GM23338 (cell line): ENCODE results near the gene CDKAL1. TPM values are rescaled to one million over a fixed set of nuclear protein-coding genes. Genes with fewer than 3 reads are reported as not detected.

Source experiments
- ATAC-seq: fragments of 200-7000 bp; cut with Tn5 transposase; 3 replicates; pipeline ENCODE4 v1.9.1; 2020
- DNase-seq: peaks from one replicate; pipeline ENCODE4 v3.0.0-alpha.2; 2015; ENCODE audit warnings: low spot score
- H2AFZ ChIP-seq: fragments of 200-600 bp; sonication (generic); 2 replicates; pipeline ENCODE4 v1.8.0; 2016; ENCODE audit warnings: antibody characterized with exemption, mild to moderate bottlenecking, moderate library complexity
- H3F3A ChIP-seq: fragments of 200-600 bp; sonication (generic); replicated peaks from 2 replicates; pipeline ENCODE4 v1.8.0; 2017; ENCODE audit warnings: antibody characterized with exemption, mixed run types, low read depth
- H3K27ac ChIP-seq: fragments of 200-600 bp; sonication (generic); 2 replicates; pipeline ENCODE4 v1.6.1; 2016; ENCODE audit warnings: low read depth
- H3K27me3 ChIP-seq: fragments of 200-600 bp; sonication (generic); 2 replicates; pipeline ENCODE4 v1.8.0; 2016; ENCODE audit warnings: mild to moderate bottlenecking, mixed run types, moderate library complexity; ENCODE audit not compliant: insufficient read depth
- H3K36me3 ChIP-seq: fragments of 200-600 bp; sonication (generic); 2 replicates; pipeline ENCODE4 v1.8.0; 2016; ENCODE audit warnings: mild to moderate bottlenecking; ENCODE audit not compliant: insufficient read depth
- H3K4me1 ChIP-seq: fragments of 200-600 bp; sonication (generic); 2 replicates; pipeline ENCODE4 v1.8.0; 2016; ENCODE audit warnings: mild to moderate bottlenecking, moderate library complexity; ENCODE audit not compliant: insufficient read depth
- H3K4me2 ChIP-seq: fragments of 200-600 bp; sonication (generic); 2 replicates; pipeline ENCODE4 v1.7.1; 2017; ENCODE audit warnings: mixed run types
- H3K4me3 ChIP-seq: fragments of 200-600 bp; sonication (generic); 2 replicates; pipeline ENCODE4 v1.6.1; 2016; ENCODE audit warnings: mixed run types
- H3K79me2 ChIP-seq: fragments of 200-600 bp; sonication (generic); replicated peaks from 2 replicates; pipeline ENCODE4 v1.8.0; 2017; ENCODE audit warnings: mild to moderate bottlenecking; ENCODE audit not compliant: insufficient read depth
- H3K9me2 ChIP-seq: fragments of 200-600 bp; sonication (generic); 2 replicates; pipeline ENCODE4 v1.8.0; 2017; ENCODE audit not compliant: insufficient read depth
- H4K20me1 ChIP-seq: fragments of 200-600 bp; sonication (generic); replicated peaks from 2 replicates; pipeline ENCODE4 v1.8.0; 2017; ENCODE audit warnings: mild to moderate bottlenecking; ENCODE audit not compliant: insufficient read depth
- H3K27ac Mint-ChIP-seq: 2 replicates; pipeline ENCODE4 v1.8.0; 2020; ENCODE audit warnings: inconsistent platforms, mild to moderate bottlenecking, moderate library complexity, mixed read lengths
- H3K27me3 Mint-ChIP-seq: 3 replicates; pipeline ENCODE4 v1.8.0; 2022; ENCODE audit warnings: low read depth, mild to moderate bottlenecking, moderate library complexity, mixed read lengths, inconsistent platforms; ENCODE audit not compliant: insufficient read depth, poor library complexity
- H3K36me3 Mint-ChIP-seq: 3 replicates; pipeline ENCODE4 v1.8.0; 2021; ENCODE audit warnings: low read depth, mild to moderate bottlenecking, inconsistent platforms, moderate library complexity, mixed read lengths
- H3K4me1 Mint-ChIP-seq: 3 replicates; pipeline ENCODE4 v1.8.0; 2020; ENCODE audit warnings: mild to moderate bottlenecking, inconsistent platforms, mixed read lengths
- H3K4me3 Mint-ChIP-seq: 3 replicates; pipeline ENCODE4 v1.8.0; 2021; ENCODE audit warnings: moderate library complexity, mild to moderate bottlenecking, inconsistent platforms, mixed read lengths
- H3K9me3 Mint-ChIP-seq: 3 replicates; pipeline ENCODE4 v1.8.0; 2020; ENCODE audit warnings: moderate library complexity, mild to moderate bottlenecking, inconsistent platforms, mixed read lengths
- CREB1 ChIP-seq: fragments of 250-450 bp; sonication (Bioruptor Pico); IDR thresholded peaks from 2 replicates; pipeline ENCODE4 v1.5.0; 2020; ENCODE audit warnings: low read depth, mild to moderate bottlenecking, moderate library complexity
- EZH2 ChIP-seq: fragments of 200-600 bp; sonication (generic); IDR thresholded peaks from one replicate; pipeline ENCODE4 v1.8.0; 2017; ENCODE audit warnings: antibody characterized with exemption, mild to moderate bottlenecking, low read depth; ENCODE audit not compliant: unreplicated experiment
- EZH2phosphoT487 ChIP-seq: fragments of 200-600 bp; sonication (generic); IDR thresholded peaks from one replicate; pipeline ENCODE4 v1.8.1; 2018; ENCODE audit warnings: antibody characterized with exemption; ENCODE audit not compliant: unreplicated experiment
- JUNB ChIP-seq: IDR thresholded peaks from one replicate; pipeline ENCODE4 v1.6.1; 2016; ENCODE audit warnings: antibody characterized with exemption; ENCODE audit not compliant: unreplicated experiment
- NANOG ChIP-seq: IDR thresholded peaks from 2 replicates; pipeline ENCODE4 v1.6.1; 2016; ENCODE audit warnings: antibody characterized with exemption, borderline replicate concordance
- POLR2AphosphoS5 ChIP-seq: IDR thresholded peaks from 2 replicates; pipeline ENCODE4 v1.6.1; 2016; ENCODE audit warnings: antibody characterized with exemption, low read depth
- STAT1 ChIP-seq: IDR thresholded peaks from one replicate; pipeline ENCODE4 v1.6.1; 2016; ENCODE audit warnings: antibody characterized with exemption; ENCODE audit not compliant: unreplicated experiment
- ZNF114 ChIP-seq: fragments of 250-450 bp; sonication (Bioruptor Pico); IDR thresholded peaks from 2 replicates; pipeline ENCODE4 v1.5.0; 2020; ENCODE audit warnings: mild to moderate bottlenecking, moderate library complexity
- ZNF331 ChIP-seq: fragments of 250-450 bp; sonication (Bioruptor Pico); IDR thresholded peaks from 2 replicates; pipeline ENCODE4 v1.5.0; 2020; ENCODE audit warnings: low read depth, mild to moderate bottlenecking, moderate library complexity
- polyA plus RNA-seq: library from polyadenylated mRNA; unstranded; fragments of >200 nt; fragmentation: Nextera tagmentation; extraction: Ambion mirVana; gene quantifications from 2 replicates; pipeline ENCODE4 v1.2.1, GENCODE V29; 2016
- total RNA-seq: library from RNA; depleted of rRNA; stranded (reverse); fragments of >200 nt; shearing (Covaris generic); gene quantifications from 2 replicates; pipeline ENCODE4 v1.2.3, GENCODE V29; 2014
- TF ChIP-seq, protein P1 (sequence below): IDR thresholded peaks from one replicate; pipeline ENCODE4 v1.6.1; 2018; ENCODE audit warnings: antibody characterized with exemption; ENCODE audit not compliant: unreplicated experiment
- TF ChIP-seq, protein P2 (sequence below): IDR thresholded peaks from 2 replicates; pipeline ENCODE4 v1.6.1; 2016; ENCODE audit warnings: antibody characterized with exemption
- TF ChIP-seq, protein P3 (sequence below), 2 experiments: fragments of 200-600 bp in 1 of 2; sonication (generic) in 1 of 2; conservative IDR thresholded peaks; 2 replicates each; pipeline versions ENCODE4 v1.5.1 to v1.6.1; 2016 to 2017; ENCODE audit warnings: antibody characterized with exemption in 2 of 2, low read depth in 2 of 2, mild to moderate bottlenecking in 2 of 2, moderate library complexity in 1 of 2
- TF ChIP-seq, protein P4 (sequence below): fragments of 250-450 bp; sonication (Bioruptor Pico); IDR thresholded peaks from 2 replicates; pipeline ENCODE4 v1.5.0; 2020; ENCODE audit warnings: mild to moderate bottlenecking, moderate library complexity

Gene CDKAL1
- total and polyA plus RNA-seq, 2 experiments from 2014 or later = 17.8 to 35.0 TPM

DNA sequence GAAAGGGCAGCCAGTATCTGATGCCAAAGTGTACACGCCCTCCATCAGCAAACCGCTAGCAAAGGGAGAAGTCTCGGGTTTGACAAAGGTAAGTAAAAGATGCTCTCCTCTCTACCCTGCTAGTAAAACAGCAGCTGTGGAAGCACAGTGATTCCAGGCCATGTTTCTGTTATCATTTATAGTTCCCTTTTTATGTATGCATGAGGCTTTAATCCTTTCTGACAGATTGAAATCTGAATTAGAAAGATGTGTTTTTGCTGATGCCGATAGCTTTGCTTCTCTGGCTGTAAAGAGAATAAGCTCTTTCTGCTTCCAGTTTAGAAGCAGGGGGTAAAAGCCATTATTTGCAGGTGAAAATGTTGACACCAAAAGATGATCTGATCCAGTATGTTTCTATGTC lies 666.9 kb downstream of the CDKAL1 start:
- H3K4me1 Mint-ChIP-seq = peaks cover 37% of the 10 kb centered on the region
- no peaks in the 10 kb centered on the region; the same call in 1 of the 2 replicates for H3K9me2 ChIP-seq
- TF ChIP-seq POLR2AphosphoS5 = no peak
- TF ChIP-seq, protein P1, sequence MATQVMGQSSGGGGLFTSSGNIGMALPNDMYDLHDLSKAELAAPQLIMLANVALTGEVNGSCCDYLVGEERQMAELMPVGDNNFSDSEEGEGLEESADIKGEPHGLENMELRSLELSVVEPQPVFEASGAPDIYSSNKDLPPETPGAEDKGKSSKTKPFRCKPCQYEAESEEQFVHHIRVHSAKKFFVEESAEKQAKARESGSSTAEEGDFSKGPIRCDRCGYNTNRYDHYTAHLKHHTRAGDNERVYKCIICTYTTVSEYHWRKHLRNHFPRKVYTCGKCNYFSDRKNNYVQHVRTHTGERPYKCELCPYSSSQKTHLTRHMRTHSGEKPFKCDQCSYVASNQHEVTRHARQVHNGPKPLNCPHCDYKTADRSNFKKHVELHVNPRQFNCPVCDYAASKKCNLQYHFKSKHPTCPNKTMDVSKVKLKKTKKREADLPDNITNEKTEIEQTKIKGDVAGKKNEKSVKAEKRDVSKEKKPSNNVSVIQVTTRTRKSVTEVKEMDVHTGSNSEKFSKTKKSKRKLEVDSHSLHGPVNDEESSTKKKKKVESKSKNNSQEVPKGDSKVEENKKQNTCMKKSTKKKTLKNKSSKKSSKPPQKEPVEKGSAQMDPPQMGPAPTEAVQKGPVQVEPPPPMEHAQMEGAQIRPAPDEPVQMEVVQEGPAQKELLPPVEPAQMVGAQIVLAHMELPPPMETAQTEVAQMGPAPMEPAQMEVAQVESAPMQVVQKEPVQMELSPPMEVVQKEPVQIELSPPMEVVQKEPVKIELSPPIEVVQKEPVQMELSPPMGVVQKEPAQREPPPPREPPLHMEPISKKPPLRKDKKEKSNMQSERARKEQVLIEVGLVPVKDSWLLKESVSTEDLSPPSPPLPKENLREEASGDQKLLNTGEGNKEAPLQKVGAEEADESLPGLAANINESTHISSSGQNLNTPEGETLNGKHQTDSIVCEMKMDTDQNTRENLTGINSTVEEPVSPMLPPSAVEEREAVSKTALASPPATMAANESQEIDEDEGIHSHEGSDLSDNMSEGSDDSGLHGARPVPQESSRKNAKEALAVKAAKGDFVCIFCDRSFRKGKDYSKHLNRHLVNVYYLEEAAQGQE = no peak
- TF ChIP-seq, protein P2, sequence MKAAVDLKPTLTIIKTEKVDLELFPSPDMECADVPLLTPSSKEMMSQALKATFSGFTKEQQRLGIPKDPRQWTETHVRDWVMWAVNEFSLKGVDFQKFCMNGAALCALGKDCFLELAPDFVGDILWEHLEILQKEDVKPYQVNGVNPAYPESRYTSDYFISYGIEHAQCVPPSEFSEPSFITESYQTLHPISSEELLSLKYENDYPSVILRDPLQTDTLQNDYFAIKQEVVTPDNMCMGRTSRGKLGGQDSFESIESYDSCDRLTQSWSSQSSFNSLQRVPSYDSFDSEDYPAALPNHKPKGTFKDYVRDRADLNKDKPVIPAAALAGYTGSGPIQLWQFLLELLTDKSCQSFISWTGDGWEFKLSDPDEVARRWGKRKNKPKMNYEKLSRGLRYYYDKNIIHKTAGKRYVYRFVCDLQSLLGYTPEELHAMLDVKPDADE = no peak
- no peak for TF ChIP-seq STAT1
- TF ChIP-seq CREB1 = no peak
- TF ChIP-seq JUNB = no peak
- no peak for TF ChIP-seq ZNF331 (CRISPR knock-in tag)
- TF ChIP-seq EZH2phosphoT487 = no peak
- TF ChIP-seq NANOG = no peak
- TF ChIP-seq ZNF114 (CRISPR knock-in tag) = no peak
- TF ChIP-seq, protein P3, sequence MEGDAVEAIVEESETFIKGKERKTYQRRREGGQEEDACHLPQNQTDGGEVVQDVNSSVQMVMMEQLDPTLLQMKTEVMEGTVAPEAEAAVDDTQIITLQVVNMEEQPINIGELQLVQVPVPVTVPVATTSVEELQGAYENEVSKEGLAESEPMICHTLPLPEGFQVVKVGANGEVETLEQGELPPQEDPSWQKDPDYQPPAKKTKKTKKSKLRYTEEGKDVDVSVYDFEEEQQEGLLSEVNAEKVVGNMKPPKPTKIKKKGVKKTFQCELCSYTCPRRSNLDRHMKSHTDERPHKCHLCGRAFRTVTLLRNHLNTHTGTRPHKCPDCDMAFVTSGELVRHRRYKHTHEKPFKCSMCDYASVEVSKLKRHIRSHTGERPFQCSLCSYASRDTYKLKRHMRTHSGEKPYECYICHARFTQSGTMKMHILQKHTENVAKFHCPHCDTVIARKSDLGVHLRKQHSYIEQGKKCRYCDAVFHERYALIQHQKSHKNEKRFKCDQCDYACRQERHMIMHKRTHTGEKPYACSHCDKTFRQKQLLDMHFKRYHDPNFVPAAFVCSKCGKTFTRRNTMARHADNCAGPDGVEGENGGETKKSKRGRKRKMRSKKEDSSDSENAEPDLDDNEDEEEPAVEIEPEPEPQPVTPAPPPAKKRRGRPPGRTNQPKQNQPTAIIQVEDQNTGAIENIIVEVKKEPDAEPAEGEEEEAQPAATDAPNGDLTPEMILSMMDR (conservative IDR thresholded peaks at IDR 0.05; ENCODE audit: low read depth in 2 of 2) = no peak
- TF ChIP-seq, protein P4, sequence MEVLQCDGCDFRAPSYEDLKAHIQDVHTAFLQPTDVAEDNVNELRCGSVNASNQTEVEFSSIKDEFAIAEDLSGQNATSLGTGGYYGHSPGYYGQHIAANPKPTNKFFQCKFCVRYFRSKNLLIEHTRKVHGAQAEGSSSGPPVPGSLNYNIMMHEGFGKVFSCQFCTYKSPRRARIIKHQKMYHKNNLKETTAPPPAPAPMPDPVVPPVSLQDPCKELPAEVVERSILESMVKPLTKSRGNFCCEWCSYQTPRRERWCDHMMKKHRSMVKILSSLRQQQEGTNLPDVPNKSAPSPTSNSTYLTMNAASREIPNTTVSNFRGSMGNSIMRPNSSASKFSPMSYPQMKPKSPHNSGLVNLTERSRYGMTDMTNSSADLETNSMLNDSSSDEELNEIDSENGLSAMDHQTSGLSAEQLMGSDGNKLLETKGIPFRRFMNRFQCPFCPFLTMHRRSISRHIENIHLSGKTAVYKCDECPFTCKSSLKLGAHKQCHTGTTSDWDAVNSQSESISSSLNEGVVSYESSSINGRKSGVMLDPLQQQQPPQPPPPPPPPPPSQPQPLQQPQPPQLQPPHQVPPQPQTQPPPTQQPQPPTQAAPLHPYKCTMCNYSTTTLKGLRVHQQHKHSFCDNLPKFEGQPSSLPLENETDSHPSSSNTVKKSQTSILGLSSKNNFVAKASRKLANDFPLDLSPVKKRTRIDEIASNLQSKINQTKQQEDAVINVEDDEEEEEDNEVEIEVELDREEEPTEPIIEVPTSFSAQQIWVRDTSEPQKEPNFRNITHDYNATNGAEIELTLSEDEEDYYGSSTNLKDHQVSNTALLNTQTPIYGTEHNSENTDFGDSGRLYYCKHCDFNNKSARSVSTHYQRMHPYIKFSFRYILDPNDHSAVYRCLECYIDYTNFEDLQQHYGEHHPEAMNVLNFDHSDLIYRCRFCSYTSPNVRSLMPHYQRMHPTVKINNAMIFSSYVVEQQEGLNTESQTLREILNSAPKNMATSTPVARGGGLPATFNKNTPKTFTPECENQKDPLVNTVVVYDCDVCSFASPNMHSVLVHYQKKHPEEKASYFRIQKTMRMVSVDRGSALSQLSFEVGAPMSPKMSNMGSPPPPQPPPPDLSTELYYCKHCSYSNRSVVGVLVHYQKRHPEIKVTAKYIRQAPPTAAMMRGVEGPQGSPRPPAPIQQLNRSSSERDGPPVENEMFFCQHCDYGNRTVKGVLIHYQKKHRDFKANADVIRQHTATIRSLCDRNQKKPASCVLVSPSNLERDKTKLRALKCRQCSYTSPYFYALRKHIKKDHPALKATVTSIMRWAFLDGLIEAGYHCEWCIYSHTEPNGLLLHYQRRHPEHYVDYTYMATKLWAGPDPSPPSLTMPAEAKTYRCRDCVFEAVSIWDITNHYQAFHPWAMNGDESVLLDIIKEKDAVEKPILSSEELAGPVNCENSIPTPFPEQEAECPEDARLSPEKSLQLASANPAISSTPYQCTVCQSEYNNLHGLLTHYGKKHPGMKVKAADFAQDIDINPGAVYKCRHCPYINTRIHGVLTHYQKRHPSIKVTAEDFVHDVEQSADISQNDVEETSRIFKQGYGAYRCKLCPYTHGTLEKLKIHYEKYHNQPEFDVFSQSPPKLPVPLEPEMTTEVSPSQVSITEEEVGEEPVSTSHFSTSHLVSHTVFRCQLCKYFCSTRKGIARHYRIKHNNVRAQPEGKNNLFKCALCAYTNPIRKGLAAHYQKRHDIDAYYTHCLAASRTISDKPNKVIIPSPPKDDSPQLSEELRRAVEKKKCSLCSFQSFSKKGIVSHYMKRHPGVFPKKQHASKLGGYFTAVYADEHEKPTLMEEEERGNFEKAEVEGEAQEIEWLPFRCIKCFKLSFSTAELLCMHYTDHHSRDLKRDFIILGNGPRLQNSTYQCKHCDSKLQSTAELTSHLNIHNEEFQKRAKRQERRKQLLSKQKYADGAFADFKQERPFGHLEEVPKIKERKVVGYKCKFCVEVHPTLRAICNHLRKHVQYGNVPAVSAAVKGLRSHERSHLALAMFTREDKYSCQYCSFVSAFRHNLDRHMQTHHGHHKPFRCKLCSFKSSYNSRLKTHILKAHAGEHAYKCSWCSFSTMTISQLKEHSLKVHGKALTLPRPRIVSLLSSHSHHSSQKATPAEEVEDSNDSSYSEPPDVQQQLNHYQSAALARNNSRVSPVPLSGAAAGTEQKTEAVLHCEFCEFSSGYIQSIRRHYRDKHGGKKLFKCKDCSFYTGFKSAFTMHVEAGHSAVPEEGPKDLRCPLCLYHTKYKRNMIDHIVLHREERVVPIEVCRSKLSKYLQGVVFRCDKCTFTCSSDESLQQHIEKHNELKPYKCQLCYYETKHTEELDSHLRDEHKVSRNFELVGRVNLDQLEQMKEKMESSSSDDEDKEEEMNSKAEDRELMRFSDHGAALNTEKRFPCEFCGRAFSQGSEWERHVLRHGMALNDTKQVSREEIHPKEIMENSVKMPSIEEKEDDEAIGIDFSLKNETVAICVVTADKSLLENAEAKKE = no peak
- TF ChIP-seq EZH2 = no peak
- H3K27ac Mint-ChIP-seq = no peak overlapping the region
- H3K36me3 Mint-ChIP-seq = peaks cover 7% of the 10 kb centered on the region; the same call in 2 of the 3 replicates
- no peak overlapping the region for H2AFZ ChIP-seq
- H3K4me1 ChIP-seq = peaks cover 30% of the 10 kb centered on the region
- DNase-seq (no peak), ATAC-seq (no peak)
- no peaks in the 10 kb centered on the region for H3K27me3 ChIP-seq
- no peaks in the 10 kb centered on the region for H3F3A ChIP-seq
- no peaks in the 10 kb centered on the region for H3K79me2 ChIP-seq
- H3K4me3 ChIP-seq = no peak overlapping the region
- H3K36me3 ChIP-seq = no peaks in the 10 kb centered on the region
- H3K9me3 Mint-ChIP-seq = peaks cover 7% of the 10 kb centered on the region; the same call in 2 of the 3 replicates
- no peaks in the 10 kb centered on the region for H4K20me1 ChIP-seq
- H3K27ac ChIP-seq = no peak overlapping the region
- H3K4me2 ChIP-seq = no peak overlapping the region
- H3K4me3 Mint-ChIP-seq = no peak overlapping the region
- peaks cover 5% of the 10 kb centered on the region for H3K27me3 Mint-ChIP-seq
